Progenitor cell of endocrine pancreas (in vitro differentiated cells): ENCODE measurements around the gene TMEM130. TPM values are rescaled to one million over a fixed set of nuclear protein-coding genes. Genes with fewer than 3 reads are reported as not detected.

Experiments used
- DNase-seq: peaks from one replicate; pipeline ENCODE4 v3.0.0; 2021; ENCODE audit warnings: low spot score; ENCODE audit not compliant: unreplicated experiment
- H3K27ac Mint-ChIP-seq: 2 replicates; pipeline ENCODE4 v1.8.0; 2021; ENCODE audit warnings: mild to moderate bottlenecking, moderate library complexity, mixed read lengths
- H3K27me3 Mint-ChIP-seq: 2 replicates; pipeline ENCODE4 v1.8.0; 2021; ENCODE audit warnings: mixed read lengths
- H3K36me3 Mint-ChIP-seq: 2 replicates; pipeline ENCODE4 v1.8.0; 2022; ENCODE audit warnings: mixed read lengths; ENCODE audit not compliant: insufficient read depth
- H3K4me1 Mint-ChIP-seq: 2 replicates; pipeline ENCODE4 v1.8.0; 2021; ENCODE audit warnings: low read depth, mixed read lengths
- H3K4me3 Mint-ChIP-seq: 2 replicates; pipeline ENCODE4 v1.8.0; 2021; ENCODE audit warnings: low read depth, mild to moderate bottlenecking, moderate library complexity, mixed read lengths
- H3K9me3 Mint-ChIP-seq: 2 replicates; pipeline ENCODE4 v1.8.0; 2021; ENCODE audit warnings: low read depth, mixed read lengths
- CTCF ChIP-seq: fragments of 200-600 bp; sonication (generic); IDR thresholded peaks from one replicate; pipeline ENCODE4 v1.5.0; 2021; ENCODE audit warnings: antibody characterized with exemption, mild to moderate bottlenecking; ENCODE audit not compliant: unreplicated experiment
- total RNA-seq: library from RNA; stranded (reverse); gene quantifications from 2 replicates; pipeline ENCODE4 v1.2.1, GENCODE V29; 2021

The TMEM130 gene
- total RNA-seq, 1 donor from 2014 or later, result 0.60 TPM

GRCh38 chr7:98810153-98810802 lies 59.5 kb downstream of the TMEM130 start:
- no peaks in the 10 kb centered on the region for H3K4me1 Mint-ChIP-seq
- no peak for DNase-seq
- H3K36me3 Mint-ChIP-seq, result no peaks in the 10 kb centered on the region
- H3K9me3 Mint-ChIP-seq, result no peaks in the 10 kb centered on the region
- TF ChIP-seq CTCF, result no peak
- no peak overlapping the region for H3K4me3 Mint-ChIP-seq
- no peak overlapping the region for H3K27ac Mint-ChIP-seq
- peaks cover 7% of the 10 kb centered on the region for H3K27me3 Mint-ChIP-seq

DNA sequence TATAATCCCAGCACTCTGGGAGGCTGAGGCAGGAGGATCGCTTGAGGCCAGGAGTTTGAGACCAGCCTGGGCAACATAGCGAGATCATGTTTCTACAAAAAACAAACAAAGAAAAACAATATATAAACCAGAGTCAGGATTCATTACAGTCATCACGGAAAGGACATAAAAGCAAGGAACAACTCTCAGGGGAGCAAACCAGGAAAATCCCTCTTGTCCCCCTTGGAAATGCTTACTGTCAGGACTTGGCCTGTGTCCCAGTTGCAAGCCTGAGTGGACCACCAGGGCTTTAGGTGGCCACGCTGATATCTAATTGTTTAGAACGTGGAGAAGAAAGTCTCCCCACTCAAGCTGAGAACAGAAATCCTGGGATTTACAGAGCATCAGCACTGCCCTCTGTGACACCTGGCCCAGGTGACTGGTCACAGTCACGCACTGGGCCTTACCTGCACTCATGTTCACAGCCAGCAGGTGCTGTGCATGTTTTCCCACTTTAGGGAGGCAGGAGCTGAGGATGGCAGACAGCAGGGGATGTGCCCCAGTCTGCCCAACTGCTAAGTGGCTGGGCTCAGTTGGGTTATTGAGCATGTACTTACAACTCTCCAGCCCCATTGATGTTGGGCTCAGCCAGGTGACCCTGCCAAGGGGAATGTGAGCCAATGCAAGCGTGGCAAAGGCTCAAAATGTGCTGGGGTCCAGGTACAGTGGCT lies 60.9 kb downstream of the TMEM130 start:
- no peak overlapping the region for H3K4me3 Mint-ChIP-seq
- no peaks in the 10 kb centered on the region for H3K36me3 Mint-ChIP-seq
- H3K4me1 Mint-ChIP-seq, result no peaks in the 10 kb centered on the region
- peak overlapping the region; percentile 85 for H3K27ac Mint-ChIP-seq
- no peak for DNase-seq
- H3K27me3 Mint-ChIP-seq, result peaks cover 7% of the 10 kb centered on the region
- no peak for TF ChIP-seq CTCF
- H3K9me3 Mint-ChIP-seq, result no peaks in the 10 kb centered on the region

DNA sequence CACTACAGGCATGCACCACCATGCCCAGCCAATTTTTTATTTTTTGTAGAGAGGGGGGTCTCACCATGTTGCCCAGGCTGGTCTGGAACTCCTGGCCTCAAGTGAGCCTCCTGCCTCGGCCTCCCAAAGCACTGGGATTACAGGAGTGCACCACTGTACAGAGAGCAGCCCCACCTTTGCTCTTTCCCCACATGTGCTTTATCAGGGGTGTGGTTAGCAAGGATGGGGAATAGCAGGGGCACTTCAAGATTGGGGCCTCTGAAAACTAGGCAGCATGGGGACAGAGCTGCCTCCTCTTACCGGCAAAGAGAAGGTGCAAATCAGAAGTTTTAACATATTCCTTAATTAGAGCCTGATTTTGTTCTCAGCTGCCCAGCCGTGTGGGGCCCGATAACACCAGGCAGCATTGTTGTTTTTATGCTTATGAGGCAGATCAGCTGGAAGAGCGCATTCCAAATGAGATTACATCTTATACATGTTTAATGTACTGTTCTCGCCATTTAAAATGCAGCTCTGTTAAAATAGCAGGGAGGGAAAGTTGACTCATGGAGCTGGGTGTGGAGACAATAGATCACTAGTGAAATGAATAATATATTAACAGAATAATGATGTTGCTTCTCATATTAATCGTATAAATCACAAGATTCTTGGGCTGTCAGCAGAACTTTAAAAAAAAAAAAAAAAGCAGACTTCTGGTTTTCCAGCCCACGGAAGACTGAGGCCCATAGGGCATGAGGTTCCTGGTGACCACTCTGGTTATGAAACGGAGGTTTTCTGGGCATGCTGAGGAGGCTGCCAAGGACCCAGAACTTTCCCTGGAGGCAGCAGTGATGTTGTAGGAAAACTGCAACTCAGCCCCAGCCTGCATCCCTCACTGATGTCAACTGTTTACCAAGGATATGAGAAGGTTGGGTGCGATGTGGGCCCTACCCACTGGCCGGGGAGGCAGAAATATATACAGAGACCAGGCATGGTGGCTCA lies 62.5 kb downstream of the TMEM130 start:
- Mint-ChIP-seq H3K27me3 (peaks cover 3% of the 10 kb centered on the region), H3K27ac (no peak overlapping the region), H3K9me3 (no peaks in the 10 kb centered on the region), H3K4me3 (no peak overlapping the region), H3K4me1 (no peaks in the 10 kb centered on the region), H3K36me3 (no peaks in the 10 kb centered on the region)
- no peak for TF ChIP-seq CTCF
- DNase-seq, result no peak

- Mint-ChIP-seq H3K27ac (no peak overlapping the region), H3K4me3 (no peak overlapping the region), H3K9me3 (no peaks in the 10 kb centered on the region), H3K4me1 (no peaks in the 10 kb centered on the region), H3K36me3 (no peaks in the 10 kb centered on the region), H3K27me3 (peaks cover 3% of the 10 kb centered on the region)
- no peak for TF ChIP-seq CTCF
- DNase-seq, result no peak
These were observed 63.6 kb downstream of the TMEM130 start for GRCh38 chr7:98805956-98806838.
